Esophagus muscularis mucosa (tissue), 4 donors: ENCODE data around the gene SCO2. TPM values are rescaled to one million over a fixed set of nuclear protein-coding genes. Genes with fewer than 3 reads are reported as not detected.
A peak's percentile ranks its signal among the peaks of the same experiment; 100 is the strongest.

Experiments
- DNase-seq: peaks from one replicate; pipeline ENCODE4 v3.0.0-alpha.2; 2017; ENCODE audit errors: extremely low spot score
- H3K27ac ChIP-seq, 4 donors: fragments of 200-600 bp; sonication (generic); replicated peaks in 1 of 4; 1 replicate in 3 of 4; 2 replicates in 1 of 4; pipeline ENCODE4 v1.5.1; 2016 to 2019; ENCODE audit warnings: mild to moderate bottlenecking in 1 of 4
- H3K27me3 ChIP-seq, 4 donors: fragments of 200-600 bp; sonication (generic); one replicate each; pipeline versions ENCODE4 v1.5.1 to v1.6.0; 2016 to 2019
- H3K36me3 ChIP-seq, 4 donors: fragments of 200-600 bp; sonication (generic); one replicate each; pipeline ENCODE4 v1.5.1; 2016 to 2019
- H3K4me1 ChIP-seq, 4 donors: fragments of 200-600 bp; sonication (generic); one replicate each; pipeline ENCODE4 v1.5.1; 2016 to 2019
- H3K4me3 ChIP-seq, 4 donors: fragments of 200-600 bp; sonication (generic); 1 replicate in 2 of 4; 2 replicates in 2 of 4; pipeline ENCODE4 v1.5.1; 2016 to 2019; ENCODE audit warnings: mild to moderate bottlenecking in 4 of 4, moderate library complexity in 1 of 4
- H3K9me3 ChIP-seq, 4 donors: fragments of 200-600 bp; sonication (generic); 1 replicate in 3 of 4; 2 replicates in 1 of 4; pipeline ENCODE4 v1.5.1; 2016 to 2019
- EP300 ChIP-seq: sonication (generic); formaldehyde crosslinking; IDR thresholded peaks from one replicate; pipeline ENCODE4 v1.6.1; 2017; ENCODE audit warnings: antibody characterized with exemption
- POLR2A ChIP-seq: fragments of 450-650 bp; IDR thresholded peaks from one replicate; pipeline ENCODE4 v1.6.1; 2017; ENCODE audit warnings: antibody characterized with exemption, moderate library complexity, mild to moderate bottlenecking, low read depth
- POLR2AphosphoS5 ChIP-seq, 2 donors: sonication (generic); formaldehyde crosslinking; IDR thresholded peaks; one replicate each; pipeline ENCODE4 v1.6.1; 2017; ENCODE audit warnings: antibody characterized with exemption in 2 of 2
- WGBS: methylation state at CpG from one replicate; pipeline ENCODE4 v1.1.5; 2018; 5-methylcytosine and 5-hydroxymethylcytosine counted together
- intact Hi-C: fragments of 100-400 bp; cut with DNase I; formaldehyde crosslinking; loops from one replicate; pipeline ENCODE4 v1.15.1; 2023
- total RNA-seq, 4 donors: library from RNA; depleted of rRNA; stranded (reverse); fragments of >200 nt; gene quantifications; one replicate each; pipeline versions ENCODE4 v1.1.0 to v1.2.1, GENCODE V29; 2016
- TF ChIP-seq, protein P1 (sequence below), 3 experiments: fragments of 200-600 bp in 2 of 3; fragments of 450-650 bp in 1 of 3; sonication (generic) in 2 of 3; IDR thresholded peaks; one replicate each; pipeline ENCODE4 v1.5.1; 2017 to 2019; ENCODE audit warnings: antibody characterized with exemption in 3 of 3, mild to moderate bottlenecking in 2 of 3, moderate library complexity in 1 of 3

Gene SCO2
- total RNA-seq, 4 donors from 2014 or later = 3.1 to 5.1 TPM; not detected in 2

DNA sequence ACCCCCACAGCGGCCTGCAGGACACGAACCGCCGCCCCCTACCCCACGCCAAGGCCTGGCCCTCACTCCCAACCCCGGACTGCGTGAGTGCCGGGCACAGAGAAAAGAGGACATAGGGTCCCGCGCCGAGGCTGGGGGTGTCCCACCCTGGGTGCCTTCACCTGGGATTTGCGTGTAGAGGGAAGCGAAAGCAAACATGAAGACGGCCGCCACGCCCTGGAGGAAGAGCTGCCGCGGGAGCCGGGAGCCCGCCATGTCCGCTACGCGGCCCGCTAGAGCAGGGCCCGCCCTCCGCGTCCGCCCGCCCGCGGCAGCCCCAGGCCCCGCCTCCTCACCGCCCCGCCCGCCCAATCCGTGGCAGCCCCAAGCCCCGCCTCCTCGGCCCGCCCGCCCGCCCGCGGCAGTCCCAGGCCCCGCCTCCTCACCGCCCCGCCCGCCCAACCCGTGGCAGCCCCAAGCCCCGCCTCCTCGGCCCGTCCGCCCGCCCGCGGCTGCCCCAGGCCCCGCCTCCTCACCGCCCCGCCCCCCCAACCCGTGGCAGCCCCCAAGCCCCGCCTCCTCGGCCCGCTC, 17.9 kb downstream of the SCO2 start, which contains the start of gene LMF2:
TSS of gene LMF2 (minus strand) at position 282 of the 570 bp plus-strand sequence. CDS start at position 255, 27 bp downstream.
- TF ChIP-seq POLR2AphosphoS5 (IDR thresholded peaks at IDR 0.05) = peak; percentile 58 to 72
- TF ChIP-seq, protein P1, sequence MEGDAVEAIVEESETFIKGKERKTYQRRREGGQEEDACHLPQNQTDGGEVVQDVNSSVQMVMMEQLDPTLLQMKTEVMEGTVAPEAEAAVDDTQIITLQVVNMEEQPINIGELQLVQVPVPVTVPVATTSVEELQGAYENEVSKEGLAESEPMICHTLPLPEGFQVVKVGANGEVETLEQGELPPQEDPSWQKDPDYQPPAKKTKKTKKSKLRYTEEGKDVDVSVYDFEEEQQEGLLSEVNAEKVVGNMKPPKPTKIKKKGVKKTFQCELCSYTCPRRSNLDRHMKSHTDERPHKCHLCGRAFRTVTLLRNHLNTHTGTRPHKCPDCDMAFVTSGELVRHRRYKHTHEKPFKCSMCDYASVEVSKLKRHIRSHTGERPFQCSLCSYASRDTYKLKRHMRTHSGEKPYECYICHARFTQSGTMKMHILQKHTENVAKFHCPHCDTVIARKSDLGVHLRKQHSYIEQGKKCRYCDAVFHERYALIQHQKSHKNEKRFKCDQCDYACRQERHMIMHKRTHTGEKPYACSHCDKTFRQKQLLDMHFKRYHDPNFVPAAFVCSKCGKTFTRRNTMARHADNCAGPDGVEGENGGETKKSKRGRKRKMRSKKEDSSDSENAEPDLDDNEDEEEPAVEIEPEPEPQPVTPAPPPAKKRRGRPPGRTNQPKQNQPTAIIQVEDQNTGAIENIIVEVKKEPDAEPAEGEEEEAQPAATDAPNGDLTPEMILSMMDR (IDR thresholded peaks at IDR 0.05) = no peak
- intact Hi-C loops = loop anchor here (5.0 kb wide), 2 partner anchors 35 to 60 kb away; no protein-coding TSS in a partner anchor
- Histone ChIP-seq H3K27me3 (no peaks in the 10 kb centered on the region), H3K36me3 (peaks cover 29 to 48% (median 38%) of the 10 kb centered on the region in 4 donors), H3K4me1 (peaks cover 27 to 44% (median 35%) of the 10 kb centered on the region in 4 donors), H3K9me3 (no peaks in the 10 kb centered on the region), H3K4me3 (peak within 1 kb of the TSS; percentile 87 to 98 (median 95)), H3K27ac (peak within 1 kb of the TSS; percentile 92 to 98 (median 96))
- WGBS = 0% methylated on average over 14 of the region's 62 CpGs
- peak; percentile 99 for DNase-seq

DNA sequence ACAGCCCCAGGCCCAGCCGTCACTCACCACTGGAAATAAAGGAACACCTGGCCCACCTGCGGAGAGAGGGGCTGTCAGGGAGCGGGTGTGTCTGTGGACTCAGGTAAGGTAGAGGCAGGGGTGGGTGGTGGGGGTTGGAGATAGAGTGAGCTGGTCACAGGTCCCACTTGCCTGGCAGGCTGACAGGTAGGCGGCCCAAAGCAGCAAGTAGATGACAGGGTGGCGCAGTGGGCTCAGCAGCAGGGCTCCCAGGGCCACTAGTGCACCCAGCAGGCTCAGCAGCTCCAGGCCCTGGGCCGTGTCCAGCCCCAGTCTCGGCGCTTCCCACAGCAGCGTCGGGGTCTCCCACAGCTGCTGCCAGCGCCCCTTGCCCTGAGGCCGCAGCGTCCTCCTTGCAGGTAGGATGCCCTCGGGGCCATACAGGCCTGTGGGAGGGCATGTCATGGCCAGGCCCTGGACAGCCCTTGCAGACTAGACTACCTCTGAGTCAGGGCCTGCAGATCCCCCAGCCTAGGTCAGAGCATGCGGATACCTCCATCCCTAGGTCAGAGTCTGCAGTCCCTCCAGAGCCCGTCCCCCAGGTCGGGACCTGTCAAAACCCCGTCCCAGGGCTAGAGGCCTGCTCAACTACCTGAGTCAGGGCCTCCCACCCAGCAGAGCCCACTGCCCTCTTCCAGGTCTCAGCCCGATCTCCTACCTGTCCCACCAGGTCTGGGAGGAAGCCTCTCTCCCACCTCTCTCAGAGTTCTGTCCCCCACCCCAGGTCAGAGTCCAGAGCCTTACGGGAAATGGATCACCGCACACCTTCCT, 18.6 kb downstream of the SCO2 start:
- no peak for DNase-seq
- Histone ChIP-seq H3K4me1 (peaks cover 27 to 44% (median 35%) of the 10 kb centered on the region in 4 donors), H3K27me3 (no peaks in the 10 kb centered on the region), H3K27ac (peak overlapping the region; percentile 83 to 98 (median 96)), H3K36me3 (peaks cover 31 to 55% (median 40%) of the 10 kb centered on the region in 4 donors), H3K4me3 (peak overlapping the region; percentile 73 to 98 (median 86)), H3K9me3 (no peaks in the 10 kb centered on the region)
- 28% methylated on average over 15 of the region's 21 CpGs for WGBS
- TF ChIP-seq POLR2AphosphoS5 (IDR thresholded peaks at IDR 0.05) (no peak), EP300 (no peak), POLR2A (no peak)
- TF ChIP-seq, protein P1 (IDR thresholded peaks at IDR 0.05) = no peak
- intact Hi-C loops = loop anchor here (5.0 kb wide), 2 partner anchors 35 to 60 kb away; no protein-coding TSS in a partner anchor

DNA sequence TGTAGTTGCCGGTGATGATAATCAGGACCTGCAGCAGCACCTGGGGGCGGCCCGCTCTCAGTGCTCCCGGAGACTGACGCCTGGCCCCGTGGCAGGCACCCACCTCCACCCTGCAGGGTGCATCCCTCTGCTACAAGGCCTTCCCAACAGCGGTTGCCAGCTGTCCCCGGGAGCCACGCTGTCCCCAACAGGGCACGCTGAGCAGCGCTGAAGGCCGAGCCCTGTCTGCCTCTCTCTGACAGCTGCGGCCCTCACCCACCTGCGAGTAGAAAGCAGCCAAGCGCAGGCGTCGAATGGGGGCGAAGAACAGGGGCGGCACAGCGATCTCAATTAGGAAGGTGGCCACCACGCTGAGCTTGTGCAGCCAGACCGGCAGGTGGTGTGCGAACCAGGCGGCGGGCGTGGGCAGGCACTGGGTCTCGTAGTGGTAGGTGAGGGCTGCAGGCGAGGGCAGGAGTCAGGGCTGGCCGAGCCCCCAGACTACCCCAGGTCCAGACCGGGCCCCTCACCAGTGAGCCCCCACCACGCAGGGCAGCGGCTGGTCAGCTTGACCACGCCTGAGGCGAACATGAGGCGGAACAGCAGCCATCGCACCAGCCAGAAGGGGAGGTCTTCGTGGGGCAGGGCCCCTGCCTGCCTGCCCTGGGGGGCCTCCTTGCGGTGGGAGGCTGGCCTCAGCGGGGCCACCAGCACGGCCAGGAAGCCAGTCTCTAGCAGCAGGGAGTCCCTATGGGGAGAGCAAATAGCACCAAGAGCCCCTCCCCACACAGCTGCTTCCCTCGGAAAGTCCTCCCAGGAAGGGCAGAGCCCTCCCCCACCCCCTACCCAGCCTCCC, 19.4 kb downstream of the SCO2 start:
- TF ChIP-seq, protein P1 (IDR thresholded peaks at IDR 0.05) = no peak
- TF ChIP-seq POLR2AphosphoS5 (IDR thresholded peaks at IDR 0.05) = no peak
- TF ChIP-seq POLR2A = no peak
- no peak for TF ChIP-seq EP300
- intact Hi-C loops = loop anchor here (5.0 kb wide), 2 partner anchors 34 to 61 kb away; no protein-coding TSS in a partner anchor
- Histone ChIP-seq H3K4me1 (peaks cover 27 to 44% (median 35%) of the 10 kb centered on the region in 4 donors), H3K4me3 (peak overlapping the region; percentile 73 to 98 (median 86)), H3K36me3 (peaks cover 31 to 52% (median 40%) of the 10 kb centered on the region in 4 donors), H3K27me3 (no peaks in the 10 kb centered on the region), H3K9me3 (no peaks in the 10 kb centered on the region), H3K27ac (peak overlapping the region in 1 of 4 donors; percentile 83)
- 83% methylated on average over 24 of the region's 41 CpGs for WGBS
- no peak for DNase-seq

DNA sequence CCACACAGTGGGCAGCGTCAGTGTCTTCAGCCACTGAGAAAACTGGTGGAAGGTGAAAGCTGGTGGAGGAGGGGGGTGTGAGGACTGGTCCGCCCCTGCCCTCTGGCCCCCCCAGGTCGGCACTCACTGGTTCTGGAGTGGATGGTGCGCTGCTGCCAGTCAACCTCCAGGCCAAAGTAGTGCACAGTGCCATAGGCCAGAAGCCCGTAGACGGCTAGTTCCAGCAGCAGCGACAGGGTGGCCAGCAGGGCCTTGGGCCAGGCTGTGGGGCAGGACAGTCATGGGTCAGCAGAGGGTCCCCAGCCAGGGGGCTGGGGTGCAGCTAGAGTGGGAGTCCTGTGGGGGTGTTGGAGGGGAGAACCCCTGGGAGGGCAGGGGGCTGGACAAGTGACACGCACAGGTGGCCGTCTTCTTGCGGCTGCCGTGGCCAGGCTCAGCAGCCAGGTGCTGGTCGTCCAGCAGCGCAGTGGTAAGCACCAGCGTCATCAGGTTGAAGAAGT, 20.1 kb downstream of the SCO2 start:
- Histone ChIP-seq H3K4me3 (no peak overlapping the region), H3K4me1 (peaks cover 27 to 44% (median 35%) of the 10 kb centered on the region in 4 donors), H3K27ac (no peak overlapping the region), H3K9me3 (no peaks in the 10 kb centered on the region), H3K27me3 (no peaks in the 10 kb centered on the region), H3K36me3 (peaks cover 31 to 45% (median 40%) of the 10 kb centered on the region in 4 donors)
- no peak for DNase-seq
- 90% methylated on average over 13 of the region's 14 CpGs for WGBS
- TF ChIP-seq POLR2A = no peak
- TF ChIP-seq EP300 = no peak
- TF ChIP-seq POLR2AphosphoS5 (IDR thresholded peaks at IDR 0.05) = no peak
- TF ChIP-seq, protein P1 (IDR thresholded peaks at IDR 0.05) = no peak
- intact Hi-C loops = loop anchor here (5.0 kb wide), 2 partner anchors 33 to 62 kb away; no protein-coding TSS in a partner anchor
